ENCODE measurements around the gene ELMOD1.

GRCh38 chr11:107688322-107688918 lies 97.5 kb downstream of the ELMOD1 start:
- TF ChIP-seq CTCF (IDR thresholded peaks at IDR 0.05) (no peak), POLR2A (IDR thresholded peaks at IDR 0.05) (no peak)

Measured in ovary (tissue), 3 donors.